G401.6 (cell line): ENCODE measurements around the gene SAXO2.
"Not testable (repeated sequence)": the region's sequence is repeated elsewhere in the genome, so short reads cannot be mapped to it uniquely, and the experiment has no call there.

Experiments
- FAIRE-seq: peaks from 2 replicates; lab custom pipeline; 2012; peaks lifted over from hg19 to GRCh38; lab: Jason Lieb, UNC

The SAXO2 gene

DNA sequence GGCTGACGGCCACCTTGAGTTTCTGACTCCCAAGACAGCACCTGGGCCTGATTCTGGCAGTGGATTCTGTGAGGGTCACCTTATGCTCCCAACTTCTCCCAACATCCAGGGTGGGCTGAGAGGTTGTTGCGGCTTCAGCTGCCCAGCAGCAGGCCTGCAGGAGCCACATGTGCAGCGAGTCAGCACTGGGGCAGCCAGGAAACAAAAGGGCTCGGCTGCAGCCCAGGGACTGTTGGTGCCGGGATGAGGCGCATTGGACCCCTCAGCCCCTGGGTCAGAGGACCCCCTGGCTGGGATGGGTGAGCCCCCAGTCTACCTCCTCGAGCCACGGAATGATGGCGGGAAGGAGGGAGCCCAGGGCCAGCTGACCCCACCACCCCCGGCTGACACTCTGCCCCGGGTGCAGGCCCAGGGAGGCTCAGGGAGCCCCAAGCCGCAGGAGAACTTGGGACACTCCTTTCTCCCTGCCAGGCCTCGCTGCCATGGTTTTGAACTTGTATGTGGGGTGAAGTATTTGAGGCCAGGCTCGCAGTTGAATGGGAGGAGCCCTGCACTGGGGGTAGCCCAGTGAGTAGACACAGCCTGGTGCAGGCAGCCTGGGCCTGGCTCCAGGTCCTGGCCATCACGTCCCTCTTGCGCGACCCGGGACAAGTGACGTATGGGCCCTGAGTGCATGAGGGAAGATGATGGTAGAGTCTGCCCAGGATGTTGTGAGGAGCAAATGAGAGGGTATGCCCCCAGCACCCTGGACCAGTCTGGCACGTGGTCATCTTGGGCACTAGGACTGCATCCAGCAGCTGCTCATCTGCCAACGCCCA lies 51.5 kb downstream of the SAXO2 start:
- FAIRE-seq: not testable (repeated sequence)

GRCh38 chr15:82314769-82315518 lies 52.3 kb downstream of the SAXO2 start:
- FAIRE-seq: no peak

- FAIRE-seq: no peak
Measured at GRCh38 chr15:82315519-82316246, 53.1 kb downstream of the SAXO2 start.

- not testable (repeated sequence) for FAIRE-seq
Measured at GRCh38 chr15:82316247-82317090, 53.9 kb downstream of the SAXO2 start.

- FAIRE-seq: no peak
Measured at GRCh38 chr15:82317091-82317489, 54.5 kb downstream of the SAXO2 start.

DNA sequence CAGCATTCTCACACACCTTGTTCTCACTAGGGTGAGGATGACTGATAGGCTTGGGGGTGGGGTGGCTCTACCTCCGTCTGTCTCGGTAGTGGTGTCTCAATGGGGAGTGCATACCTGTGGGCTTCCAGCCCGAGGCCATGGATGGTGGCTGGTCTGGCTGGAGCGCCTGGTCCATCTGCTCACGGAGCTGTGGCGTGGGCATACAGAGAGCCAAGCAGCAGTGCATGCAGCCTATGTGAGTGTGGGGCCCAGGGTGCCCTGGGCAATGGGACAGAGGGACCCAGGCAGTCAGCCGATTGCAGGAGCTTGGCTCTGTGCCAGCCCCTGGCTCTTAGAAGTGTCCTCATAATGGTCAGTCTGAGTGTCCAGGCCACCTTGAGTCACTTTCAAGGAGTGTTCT lies 54.9 kb downstream of the SAXO2 start:
- FAIRE-seq: not testable (repeated sequence)

- FAIRE-seq: not testable (repeated sequence)
Measured at GRCh38 chr15:82318281-82318680, 55.7 kb downstream of the SAXO2 start.

DNA sequence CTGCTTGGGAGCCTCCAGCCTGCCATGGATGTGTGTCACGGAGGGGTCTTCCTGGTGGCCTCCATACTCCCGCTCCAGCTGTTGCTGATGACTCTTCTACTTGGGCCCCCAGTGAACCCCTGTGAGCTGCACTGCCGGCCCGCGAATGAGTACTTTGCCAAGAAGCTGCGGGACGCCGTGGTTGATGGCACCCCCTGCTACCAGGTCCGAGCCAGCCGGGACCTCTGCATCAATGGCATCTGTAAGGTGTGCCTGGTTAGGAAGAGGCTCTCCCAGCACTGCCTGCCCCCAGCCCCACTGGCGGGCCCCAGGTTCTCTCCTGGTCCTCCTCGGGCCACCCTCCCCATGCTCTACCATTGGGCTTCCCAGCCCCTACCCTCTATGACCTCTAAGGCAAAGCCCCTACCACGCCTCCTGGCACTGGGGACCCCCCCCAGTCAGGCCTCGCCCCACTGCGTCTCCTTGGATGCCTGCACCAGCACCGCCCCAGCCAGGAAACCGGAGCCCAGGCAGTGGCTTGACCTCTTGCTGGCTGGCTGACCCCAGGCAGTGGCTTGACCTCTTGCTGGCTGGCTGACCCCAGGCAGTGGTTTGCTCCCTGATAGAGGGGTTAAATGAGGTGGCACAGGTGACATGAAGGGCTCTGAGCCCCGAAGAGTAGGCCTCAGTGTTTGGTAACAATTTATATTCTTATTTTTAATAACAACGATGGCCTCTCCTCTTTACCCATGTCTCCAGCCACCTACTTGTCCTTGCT lies 57.1 kb downstream of the SAXO2 start:
- FAIRE-seq: not testable (repeated sequence)

- FAIRE-seq: not testable (repeated sequence)
Measured at GRCh38 chr15:82320861-82321260, 58.2 kb downstream of the SAXO2 start.

GRCh38 chr15:82322488-82322887 lies 59.9 kb downstream of the SAXO2 start:
- not testable (repeated sequence) for FAIRE-seq

DNA sequence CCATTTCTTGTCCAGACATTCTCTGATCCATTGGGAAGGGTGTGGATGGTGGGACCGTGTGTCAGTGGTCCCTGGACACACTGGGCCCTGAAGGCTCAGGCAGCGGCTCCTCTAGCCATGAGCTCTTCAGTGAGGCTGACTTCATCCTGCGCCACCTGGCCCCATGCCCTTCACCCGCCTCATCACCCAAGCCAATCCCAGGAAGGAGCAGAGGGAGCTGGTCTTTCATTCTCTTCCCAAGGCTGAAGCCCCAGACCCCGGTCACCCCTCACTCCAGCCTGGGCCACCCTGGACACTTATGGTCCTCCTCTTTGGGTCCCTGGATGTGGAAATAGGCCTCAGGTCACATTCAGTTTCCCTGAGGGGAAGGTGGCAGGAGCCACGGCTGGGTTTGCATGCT lies 62.2 kb downstream of the SAXO2 start:
- FAIRE-seq: not testable (repeated sequence)

GRCh38 chr15:82325646-82326045 lies 63.0 kb downstream of the SAXO2 start:
- FAIRE-seq: not testable (repeated sequence)

- FAIRE-seq: not testable (repeated sequence)
Measured at GRCh38 chr15:82326896-82327295, 64.3 kb downstream of the SAXO2 start.

DNA sequence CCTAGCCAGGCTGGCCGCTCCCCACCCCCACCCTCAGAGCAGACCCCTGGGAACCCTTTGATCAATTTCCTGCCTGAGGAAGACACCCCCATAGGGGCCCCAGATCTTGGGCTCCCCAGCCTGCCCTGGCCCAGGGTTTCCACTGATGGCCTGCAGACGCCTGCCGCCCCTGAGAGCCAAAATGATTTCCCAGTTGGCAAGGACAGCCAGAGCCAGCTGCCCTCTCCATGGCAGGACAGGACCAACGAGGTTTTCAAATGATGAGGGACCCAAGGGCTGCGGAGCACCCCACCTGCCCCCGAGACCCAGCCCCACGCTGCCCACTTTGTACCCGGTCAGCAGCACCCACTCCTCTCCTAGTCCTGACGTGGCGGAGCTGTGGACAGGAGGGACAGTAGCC lies 64.8 kb downstream of the SAXO2 start:
- not testable (repeated sequence) for FAIRE-seq

DNA sequence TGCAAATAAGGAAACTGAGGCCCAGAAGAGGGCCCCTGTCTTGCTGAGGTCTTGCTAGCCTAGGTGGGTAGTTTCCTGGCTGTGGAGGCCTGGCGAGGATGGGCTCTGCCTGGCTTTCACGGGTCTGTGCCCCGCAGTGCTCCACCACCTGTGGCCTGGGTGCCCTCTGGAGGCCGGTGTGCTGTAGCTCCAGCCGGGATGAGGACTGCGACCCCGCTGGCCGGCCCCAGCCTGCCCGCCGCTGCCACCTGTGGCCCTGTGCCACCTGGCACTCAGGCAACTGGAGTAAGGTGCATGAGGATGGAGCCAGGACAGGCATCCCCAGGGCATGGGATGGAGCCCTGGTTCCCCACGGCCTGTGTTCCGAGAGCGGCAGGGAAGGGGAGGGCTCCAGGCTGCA lies 66.4 kb downstream of the SAXO2 start:
- FAIRE-seq: not testable (repeated sequence)

DNA sequence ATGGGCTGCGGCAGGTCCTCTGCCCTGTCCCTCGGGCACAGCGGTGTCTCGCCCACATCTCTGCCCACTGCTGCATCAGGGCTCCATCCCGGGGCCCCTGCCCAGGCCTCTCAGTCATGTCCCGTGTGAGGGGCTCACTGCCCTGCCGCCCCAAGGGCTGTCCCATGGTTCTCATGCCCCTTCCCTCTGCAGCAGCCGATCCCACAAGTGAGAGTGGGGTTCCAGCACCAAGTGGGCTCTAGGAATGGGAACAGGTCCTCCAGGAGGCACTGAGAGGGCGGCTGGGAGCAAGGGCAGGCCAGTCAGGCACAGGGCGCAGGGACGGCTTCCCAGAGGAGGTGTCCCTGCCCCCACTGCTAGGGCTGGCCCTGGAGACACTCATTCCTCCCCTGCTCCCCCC lies 68.3 kb downstream of the SAXO2 start:
- not testable (repeated sequence) for FAIRE-seq

GRCh38 chr15:82331576-82332304 lies 69.1 kb downstream of the SAXO2 start:
- not testable (repeated sequence) for FAIRE-seq

GRCh38 chr15:82332711-82333602 lies 70.3 kb downstream of the SAXO2 start:
- FAIRE-seq: not testable (repeated sequence)
